GM19468 (cell line): ENCODE measurements around the gene CAVIN1.
"Not testable (repeated sequence)": the region's sequence is repeated elsewhere in the genome, so short reads cannot be mapped to it uniquely, and the experiment has no call there.

Experiments
- ATAC-seq: cut with Tn5 transposase; IDR thresholded peaks from one replicate; pipeline ENCODE4 v1.9.1; 2021; ENCODE audit warnings: mild to moderate bottlenecking, moderate library complexity, moderate number of reproducible peaks; ENCODE audit not compliant: unreplicated experiment; ENCODE audit errors: extremely low read depth

Gene CAVIN1

DNA sequence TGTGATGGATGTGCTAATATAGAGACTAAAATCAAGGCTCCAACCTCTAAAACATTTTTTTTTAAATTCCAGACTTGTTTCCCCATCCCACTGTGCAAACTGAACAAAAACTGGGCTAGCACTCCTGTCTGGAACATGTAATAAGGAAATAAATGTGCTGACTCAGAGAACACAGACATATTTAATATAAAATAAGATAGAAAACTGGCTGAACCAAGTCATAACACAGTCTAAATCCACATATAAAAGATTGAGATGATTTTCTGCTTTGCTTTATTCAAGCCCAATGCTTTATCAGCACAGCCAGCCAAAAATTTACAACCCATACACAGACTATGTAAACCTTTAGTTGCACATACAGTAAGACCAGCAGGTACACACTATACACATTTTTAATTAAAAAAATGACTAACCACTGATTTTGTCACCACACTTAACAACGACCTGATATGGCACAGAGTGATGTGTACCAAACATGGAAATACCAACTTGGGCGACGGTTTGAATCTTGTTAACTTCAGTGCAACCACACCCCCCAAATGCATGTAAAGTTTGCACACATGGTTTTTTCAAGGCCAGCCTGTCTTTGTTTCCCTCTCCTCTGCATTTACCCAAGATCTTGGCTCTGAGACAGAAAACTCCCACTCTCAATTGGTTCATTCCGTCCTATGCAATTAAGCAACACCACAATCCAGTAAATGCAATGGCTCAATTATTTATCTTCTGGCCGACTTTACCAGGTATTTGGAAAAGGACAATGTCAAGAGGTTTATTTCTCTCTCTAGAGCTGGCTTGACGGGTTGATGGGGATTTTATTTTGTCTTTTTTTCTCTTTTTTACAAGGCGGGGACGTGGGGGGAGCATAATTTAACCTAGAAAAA lies 36.0 kb downstream of the CAVIN1 start:
- ATAC-seq, result no peak

DNA sequence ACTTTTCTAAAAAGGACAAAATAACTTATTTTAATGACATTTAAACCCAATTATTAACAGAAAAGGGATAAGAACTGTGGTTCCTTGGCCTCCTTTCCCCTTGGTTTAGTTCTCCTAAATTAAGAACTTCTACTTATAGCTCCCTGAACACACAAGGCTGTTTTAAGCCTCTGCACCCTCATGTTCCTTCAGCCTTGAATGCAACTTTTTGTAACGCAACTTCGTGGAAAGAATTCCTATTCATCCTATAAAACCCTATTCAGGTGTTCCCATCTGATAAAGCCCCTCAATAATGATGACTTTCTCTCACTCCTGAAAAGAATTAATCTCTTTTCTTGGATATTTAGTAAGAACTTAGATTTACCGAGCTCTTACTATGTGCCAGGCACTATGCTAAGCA lies 41.2 kb downstream of the CAVIN1 start:
- no peak for ATAC-seq

DNA sequence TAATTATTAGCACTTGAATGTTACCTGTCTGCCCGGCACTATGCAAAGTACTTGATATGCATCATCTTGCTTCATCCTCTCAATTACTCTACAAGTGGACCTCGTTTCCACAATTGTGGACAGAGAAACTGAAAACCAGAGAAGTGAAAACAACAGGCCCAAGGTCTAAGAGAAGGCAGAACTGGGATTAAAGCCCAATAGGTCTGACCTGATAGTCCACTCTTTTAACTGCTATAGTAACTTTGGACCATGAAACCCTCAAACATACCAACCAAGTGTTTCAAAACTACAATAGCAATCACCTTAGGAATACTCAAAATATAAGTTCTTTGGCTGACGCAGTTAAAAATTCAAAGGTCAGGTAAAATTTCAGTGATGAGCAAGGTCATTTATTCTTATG lies 42.1 kb downstream of the CAVIN1 start:
- ATAC-seq, result no peak

DNA sequence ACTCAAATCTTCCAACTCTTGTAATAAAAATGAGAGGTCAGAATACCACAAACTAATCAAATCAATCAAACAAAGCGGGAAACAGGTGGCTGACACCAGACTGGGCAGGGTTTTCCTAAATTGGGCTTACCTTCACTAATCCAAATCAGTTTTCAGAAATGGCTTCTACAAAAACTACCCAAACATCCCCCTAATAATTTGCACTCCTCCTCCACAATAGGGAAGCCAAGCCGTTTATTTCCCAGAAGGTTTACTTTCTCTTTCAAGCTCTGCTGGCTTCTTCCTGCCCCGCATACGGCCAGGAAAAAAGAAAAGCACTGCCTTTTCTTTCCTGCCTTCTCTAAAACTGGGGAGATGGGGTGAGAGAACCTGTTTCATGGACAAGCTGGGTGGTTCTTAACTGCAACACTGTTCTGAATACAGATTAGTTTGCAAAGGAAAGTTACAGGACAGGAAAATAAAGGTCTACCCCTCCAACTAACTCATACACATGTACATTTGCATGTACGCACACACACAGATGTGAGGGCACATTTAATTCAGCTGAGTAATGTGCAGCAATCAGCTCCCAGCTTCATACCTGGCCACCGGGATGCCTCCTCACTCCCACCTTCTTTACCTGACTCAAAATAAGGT lies 44.0 kb downstream of the CAVIN1 start:
- peak; percentile 32 for ATAC-seq

DNA sequence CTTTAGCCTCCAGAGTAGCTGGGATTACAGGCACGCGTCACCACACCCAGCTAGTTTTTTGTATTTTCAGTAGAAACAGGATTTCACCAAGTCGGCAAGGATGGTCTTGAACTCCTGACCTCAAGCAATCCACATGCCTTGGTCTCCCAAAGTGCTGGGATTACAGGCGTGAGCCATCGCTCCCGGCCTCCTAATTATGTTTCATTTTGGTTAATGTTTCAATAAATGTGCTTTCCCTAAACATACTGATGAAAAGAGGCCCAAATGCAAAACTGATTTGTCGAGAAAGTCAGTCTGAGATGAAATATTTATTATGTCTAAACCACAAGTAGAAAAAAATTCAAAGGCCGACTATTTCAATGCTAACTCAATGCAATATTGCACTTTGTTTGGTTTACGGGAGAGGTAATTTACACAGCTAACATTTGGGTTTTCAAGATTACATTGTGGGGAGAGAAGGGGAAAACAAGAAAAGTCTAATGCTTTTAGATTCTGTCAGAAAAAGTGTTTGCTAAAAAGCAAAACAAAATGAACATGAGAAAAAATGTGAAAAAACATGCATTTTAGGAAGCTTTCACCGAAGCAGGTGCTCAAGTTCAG lies 44.6 kb downstream of the CAVIN1 start:
- ATAC-seq, result no peak

DNA sequence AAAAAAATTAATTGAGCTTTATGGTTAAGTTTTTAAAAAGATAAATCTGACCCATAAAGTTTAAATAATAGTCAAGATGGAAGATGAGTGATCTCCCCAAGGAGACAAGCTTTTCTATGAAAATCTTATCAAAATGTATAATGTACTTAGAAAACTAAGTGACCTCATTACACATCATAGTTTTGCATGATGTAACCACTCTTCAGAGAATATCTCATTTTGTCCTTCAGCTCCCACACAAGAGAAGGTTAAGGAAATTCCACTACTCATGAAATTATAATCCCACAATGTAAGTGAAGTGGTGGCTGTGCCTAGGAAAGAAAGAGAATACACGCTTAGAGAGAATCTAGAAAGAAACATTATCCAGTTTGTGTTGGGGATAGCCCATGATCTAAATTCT lies 49.2 kb downstream of the CAVIN1 start:
- no peak for ATAC-seq

DNA sequence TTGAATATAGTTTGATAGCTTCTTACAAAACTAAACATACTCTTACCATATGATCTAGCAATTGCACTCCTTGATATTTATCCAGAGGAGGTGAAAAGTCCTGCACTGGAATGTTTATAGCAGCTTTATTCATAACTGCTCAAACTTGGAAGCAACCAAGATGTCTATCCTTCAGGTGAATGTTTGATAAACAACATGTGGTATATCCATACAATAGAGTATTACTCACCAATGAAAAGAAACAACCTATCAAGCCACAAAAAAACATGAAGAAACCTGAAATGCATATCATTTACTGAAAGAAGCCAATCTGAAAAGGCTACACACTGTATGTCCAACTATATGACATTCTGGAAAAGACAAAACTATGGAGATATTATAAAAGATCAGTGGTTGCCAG lies 50.9 kb downstream of the CAVIN1 start:
- no peak for ATAC-seq

DNA sequence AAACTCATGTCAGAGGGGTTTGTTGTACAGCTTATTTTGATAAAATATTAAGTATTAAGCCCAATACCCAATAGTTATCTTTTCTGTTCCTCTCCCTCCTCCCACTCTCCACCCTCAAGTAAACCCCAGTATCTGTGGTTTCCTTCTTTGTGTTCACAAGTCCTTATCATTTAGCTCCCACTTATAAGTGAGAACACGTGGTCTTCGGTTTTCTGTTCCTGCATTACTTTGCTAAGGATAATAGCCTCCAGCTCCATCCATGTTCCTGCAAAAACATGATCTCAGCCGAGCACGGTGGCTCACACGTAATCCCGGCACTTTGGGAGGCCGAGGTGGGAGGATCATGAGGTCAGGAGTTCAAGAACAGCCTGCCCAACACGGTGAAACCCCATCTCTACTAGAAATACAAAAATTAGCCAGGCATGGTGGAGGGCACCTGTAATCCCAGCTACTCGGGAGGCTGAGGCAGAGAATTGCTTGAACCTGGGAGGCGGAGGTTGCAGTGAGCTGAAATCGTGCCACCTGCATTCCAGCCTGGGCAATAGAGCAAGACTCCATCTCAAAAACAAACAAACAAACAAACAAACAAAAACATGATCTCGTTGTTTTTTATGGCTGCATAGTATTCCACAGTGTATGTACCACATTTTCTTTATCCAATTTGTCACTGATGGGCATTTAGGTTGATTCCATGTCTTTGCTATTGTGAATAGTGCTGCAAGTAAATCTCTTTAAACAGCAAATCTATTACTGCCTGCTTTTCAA lies 54.1 kb downstream of the CAVIN1 start:
- not testable (repeated sequence) for ATAC-seq

DNA sequence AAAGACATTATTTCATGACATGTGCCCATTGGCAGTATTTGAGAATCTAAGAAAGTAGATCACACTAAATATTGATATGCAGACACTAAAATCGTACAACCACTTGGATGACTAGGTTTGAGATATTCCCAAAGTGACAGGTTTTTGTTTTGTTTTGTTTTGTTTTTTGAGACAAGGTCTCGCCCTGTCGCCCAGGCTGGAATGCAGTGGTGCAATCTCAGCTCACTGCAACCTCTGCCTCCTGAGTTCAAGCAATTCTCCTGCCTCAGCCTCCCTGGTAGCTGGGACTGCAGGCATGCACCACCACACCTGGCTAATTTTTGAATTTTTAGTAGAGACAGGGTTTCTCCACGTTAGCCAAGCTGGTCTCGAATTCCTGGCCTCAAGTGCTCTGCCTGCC lies 54.7 kb downstream of the CAVIN1 start:
- ATAC-seq, result not testable (repeated sequence)

DNA sequence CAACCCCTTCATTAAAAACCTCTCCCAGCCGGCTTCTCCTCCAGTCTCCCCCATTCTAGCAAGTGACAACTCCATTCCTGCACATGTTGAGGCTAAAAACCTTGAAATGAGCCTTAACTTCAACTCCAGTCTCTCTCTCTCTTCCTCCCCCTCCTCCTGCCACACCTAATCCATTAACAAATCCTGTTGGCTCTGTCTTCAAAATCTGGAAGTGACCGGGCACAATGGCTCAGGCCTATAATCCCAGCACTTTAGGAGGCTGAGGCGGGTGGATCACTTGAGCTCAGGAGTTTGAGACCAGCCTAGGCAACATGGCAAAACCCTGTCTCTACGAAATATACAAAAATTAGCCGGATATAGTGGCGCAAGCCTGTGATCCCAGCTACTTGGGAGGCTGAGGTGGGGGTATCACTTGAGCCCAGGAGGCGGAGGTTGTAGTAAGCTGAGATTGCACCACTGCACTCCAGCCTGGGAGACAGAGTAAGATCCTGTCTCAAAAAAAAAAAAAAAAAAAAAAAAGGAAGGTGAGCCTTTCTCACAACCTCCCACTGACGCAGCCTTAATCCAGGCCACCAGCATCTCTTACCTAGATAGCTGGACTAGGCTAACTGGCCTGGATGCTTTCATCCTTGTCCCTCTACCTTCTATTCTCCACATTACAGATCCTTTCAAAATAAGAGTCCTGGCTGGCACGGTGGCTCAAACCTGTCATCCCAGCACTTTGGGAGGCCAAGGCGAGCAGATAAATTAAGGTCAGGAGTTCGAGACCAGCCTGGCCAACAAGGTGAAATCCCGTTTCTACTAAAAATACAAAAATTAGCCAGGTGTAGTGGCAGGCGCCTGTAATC lies 56.7 kb downstream of the CAVIN1 start:
- ATAC-seq, result not testable (repeated sequence)

DNA sequence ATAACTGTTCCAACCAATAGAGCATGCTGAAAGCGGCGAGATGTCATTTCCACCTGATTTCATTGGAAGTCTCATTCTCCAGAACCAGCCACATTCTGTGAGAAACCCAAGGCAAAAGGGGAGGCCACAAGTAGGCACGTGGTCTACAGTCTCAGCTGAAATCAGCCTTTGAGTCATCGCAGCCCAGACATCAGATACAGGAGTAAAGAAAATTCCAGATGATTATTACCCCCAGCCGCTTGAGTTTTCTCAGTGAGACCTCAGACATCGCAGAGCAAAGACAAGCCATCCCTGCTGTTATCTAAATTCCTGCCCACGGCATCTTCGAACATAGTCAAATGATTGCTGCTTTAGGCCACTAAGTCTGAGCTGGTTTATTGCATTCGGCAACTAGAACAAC lies 57.9 kb downstream of the CAVIN1 start:
- ATAC-seq, result no peak

DNA sequence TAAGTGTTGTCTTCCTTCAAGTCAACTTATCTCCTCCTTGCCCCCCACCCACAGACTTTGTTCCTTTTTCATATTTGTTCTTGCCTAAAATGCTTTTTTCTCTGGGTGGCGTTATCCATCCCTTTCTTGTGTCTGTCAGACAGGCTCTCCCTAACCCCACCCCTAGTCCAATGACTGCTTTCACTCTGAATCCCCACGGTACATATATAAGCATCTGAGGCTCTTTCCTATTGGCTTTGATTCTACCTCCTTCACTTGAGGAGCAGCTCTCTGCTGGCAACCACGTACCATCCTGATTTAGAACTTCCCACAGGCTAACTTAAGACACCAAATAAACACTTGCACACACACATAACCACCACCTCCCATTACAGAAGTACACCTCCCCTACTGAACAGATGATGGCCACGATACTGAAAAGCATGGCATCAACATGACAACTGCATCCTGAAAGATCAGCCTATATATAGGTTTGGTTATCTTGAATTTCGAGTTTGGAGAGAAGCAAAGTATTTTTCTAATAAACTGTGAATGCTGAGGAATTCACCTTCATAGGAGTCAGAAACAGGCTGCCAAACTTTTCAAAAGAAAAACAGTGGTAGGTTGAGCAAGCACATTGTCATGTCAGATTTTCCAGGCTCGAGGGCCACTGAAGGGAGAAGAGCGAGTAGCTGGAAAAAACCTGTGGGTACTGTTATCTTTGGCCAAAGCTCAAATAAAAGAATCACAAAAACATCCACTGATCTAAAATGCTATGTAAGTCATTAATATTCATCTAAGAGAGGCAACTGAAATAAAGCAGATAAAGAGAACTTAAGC lies 59.1 kb downstream of the CAVIN1 start:
- no peak for ATAC-seq

DNA sequence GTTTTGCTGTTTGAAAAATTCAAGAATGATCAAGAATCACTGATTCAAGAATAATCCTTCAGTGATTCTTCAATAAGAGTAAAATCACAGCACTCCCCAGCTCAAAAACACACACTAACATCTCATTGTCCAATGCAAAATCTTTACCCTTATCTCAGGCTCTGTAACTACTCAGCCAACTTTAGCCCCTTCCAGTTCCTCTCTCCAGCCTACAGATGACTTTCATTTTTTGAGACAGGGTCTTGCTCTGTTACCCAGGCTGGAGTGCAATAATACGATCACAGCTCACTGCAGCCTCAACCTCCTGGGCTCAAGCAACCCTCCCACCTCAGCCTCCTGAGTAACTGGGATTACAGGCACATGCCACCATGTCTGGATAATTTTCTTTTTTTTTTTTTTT lies 59.8 kb downstream of the CAVIN1 start:
- no peak for ATAC-seq

DNA sequence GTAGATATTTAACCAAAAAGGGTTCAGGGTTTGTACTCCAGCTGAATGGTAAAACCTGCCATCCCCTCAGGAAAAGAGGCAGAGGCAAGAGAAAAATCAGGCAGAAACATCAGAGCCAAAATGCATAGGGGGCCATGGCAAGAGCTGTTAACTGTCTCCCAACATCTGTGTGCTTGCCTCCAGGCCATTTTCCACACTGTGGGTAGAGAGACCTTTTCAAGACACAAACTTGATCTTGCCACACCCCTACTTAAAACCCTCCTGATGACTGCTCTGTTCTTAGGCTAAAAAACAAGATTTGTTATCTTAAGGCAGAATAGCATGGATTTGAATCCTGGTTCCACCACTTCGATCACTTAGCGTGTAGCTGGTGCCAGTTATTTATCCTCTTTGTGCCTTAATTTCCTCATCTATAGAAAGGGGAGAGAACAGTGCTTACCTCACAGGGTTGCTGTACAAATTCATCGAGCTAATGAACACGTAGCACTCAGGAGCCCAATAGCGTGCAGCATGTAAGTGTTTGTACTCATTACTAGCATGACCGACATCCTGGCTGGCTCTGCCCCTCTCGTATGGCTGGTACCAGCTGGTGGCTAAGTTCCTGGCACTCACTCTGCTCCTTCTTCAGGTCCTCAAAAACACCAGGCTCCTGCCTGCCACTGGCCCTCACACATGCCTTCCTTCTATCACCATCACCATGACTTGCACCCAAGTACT lies 60.7 kb downstream of the CAVIN1 start:
- no peak for ATAC-seq

DNA sequence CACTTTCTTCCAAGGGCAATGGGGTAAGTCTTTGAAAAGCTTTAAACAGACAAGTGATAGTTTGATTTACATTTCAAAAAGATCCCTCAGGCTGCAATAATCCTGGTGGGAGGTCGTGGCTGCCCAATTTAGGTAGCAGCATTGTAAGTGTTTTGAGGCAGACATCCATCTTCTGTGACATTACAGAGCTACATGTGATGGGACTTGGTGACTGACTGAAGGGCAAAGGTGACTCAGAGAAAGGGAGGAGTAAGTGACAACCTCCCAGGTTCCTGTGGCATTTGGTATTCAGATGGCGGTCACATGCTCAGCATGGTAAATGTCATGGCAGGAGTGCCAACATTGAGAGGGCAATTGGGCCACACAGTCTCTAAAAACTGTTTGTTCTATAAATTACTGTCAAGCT lies 61.3 kb downstream of the CAVIN1 start:
- no peak for ATAC-seq

DNA sequence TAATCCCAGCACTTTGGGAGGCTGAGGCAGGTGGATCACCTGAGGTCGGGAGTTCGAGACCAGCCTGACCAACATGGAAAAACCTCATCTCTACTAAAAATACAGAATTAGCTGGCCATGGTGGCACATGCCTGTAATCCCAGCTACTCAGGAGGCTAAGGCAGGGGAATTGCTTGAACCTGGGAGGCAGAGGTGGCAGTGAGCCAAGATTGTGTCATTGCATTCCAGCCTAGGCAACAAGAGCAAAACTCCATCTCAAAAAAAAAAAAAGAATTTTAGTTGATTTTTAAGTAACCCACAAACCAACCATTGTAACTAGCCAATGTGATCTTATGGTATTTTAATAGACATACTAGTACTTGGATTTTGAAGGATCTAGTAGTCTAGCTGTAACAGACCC lies 62.7 kb downstream of the CAVIN1 start:
- ATAC-seq, result not testable (repeated sequence)

DNA sequence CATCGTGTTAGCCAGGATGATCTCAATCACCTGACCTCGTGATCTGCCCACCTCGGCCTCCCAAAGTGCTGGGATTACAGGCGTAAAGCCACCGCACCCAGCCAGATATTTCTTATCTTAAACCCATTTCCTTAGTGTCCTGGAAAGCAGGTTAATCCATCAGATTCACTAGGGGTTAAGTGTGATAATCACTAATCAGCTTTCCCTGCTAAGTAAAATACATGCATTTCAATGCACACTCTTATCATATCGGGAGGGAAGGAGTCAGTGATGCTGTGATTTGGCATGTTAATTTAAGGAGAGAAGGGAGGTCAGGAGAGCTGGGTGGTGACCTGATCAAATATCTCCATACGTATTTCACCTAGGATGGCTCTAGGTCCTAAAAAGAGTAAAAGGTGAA lies 63.9 kb downstream of the CAVIN1 start:
- ATAC-seq, result no peak

DNA sequence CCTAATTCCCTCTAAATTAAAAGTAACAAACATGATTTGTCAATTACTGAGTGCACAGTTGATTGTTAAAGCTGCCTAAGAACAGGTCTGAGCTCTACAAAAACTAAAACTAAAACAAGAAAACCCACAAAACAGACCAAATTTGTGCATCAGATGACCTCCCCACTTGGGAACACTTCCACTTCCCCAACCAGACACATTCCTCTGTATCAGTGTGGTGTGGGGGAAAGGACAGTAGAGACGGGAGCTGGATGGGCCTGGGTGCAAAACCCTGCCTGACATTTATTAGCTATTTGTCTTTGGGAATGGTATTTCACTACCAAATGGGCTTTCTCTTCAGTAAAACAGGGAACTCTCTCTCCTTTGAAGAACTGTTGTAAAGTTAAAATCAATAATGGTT lies 64.6 kb downstream of the CAVIN1 start:
- ATAC-seq, result no peak
